HEK293 (cell line): ENCODE results near the gene PTPN5.

Experiments
- CTCF ChIA-PET: fragments of 350-600 bp; formaldehyde crosslinking; extraction: SDS; loops from one replicate; lab custom pipeline; 2021; ENCODE audit warnings: antibody characterized with exemption; lab: Yijun Ruan, JAX
- POLR2A ChIA-PET: fragments of 300-600 bp; formaldehyde crosslinking; extraction: SDS; loops from one replicate; lab custom pipeline; 2020; ENCODE audit warnings: antibody characterized with exemption, inconsistent platforms; lab: Yijun Ruan, JAX
- H3K27ac ChIP-seq: fragments of 200-500 bp; sonication (Bioruptor generic); 2 replicates; pipeline ENCODE4 v1.5.1; 2014; ENCODE audit warnings: low read depth, low read length, control low read depth, inconsistent platforms; ENCODE audit errors: extremely low read depth
- H3K36me3 ChIP-seq, 2 experiments: fragments of 200-500 bp in 1 of 2; sonication (Bioruptor generic) in 1 of 2; 1 replicate in 1 of 2; 2 replicates in 1 of 2; pipeline ENCODE4 v1.5.1; 2014 to 2017; ENCODE audit warnings: inconsistent platforms in 2 of 2, low read length in 2 of 2; ENCODE audit not compliant: control insufficient read depth in 2 of 2, insufficient read depth in 1 of 2
- H3K4me1 ChIP-seq: fragments of 200-500 bp; sonication (Bioruptor generic); 2 replicates; pipeline ENCODE4 v1.5.1; 2014; ENCODE audit warnings: mild to moderate bottlenecking, low read length, inconsistent platforms; ENCODE audit not compliant: control insufficient read depth, insufficient read depth
- H3K4me3 ChIP-seq: 2 replicates; pipeline ENCODE4 v1.5.1; 2011; ENCODE audit warnings: low read depth, mild to moderate bottlenecking, control low read depth, low read length, moderate library complexity
- H3K9me3 ChIP-seq: fragments of 200-500 bp; sonication (Bioruptor generic); 2 replicates; pipeline ENCODE4 v1.5.1; 2014; ENCODE audit warnings: low read depth, low read length, inconsistent platforms; ENCODE audit not compliant: control insufficient read depth, insufficient read depth
- BCL11B ChIP-seq: fragments of 450-650 bp; formaldehyde crosslinking; IDR thresholded peaks from 2 replicates; pipeline ENCODE4 v1.5.1; 2016; ENCODE audit warnings: low read depth, missing biosample characterization, missing genetic modification characterization
- OVOL3 ChIP-seq: fragments of 450-650 bp; formaldehyde crosslinking; IDR thresholded peaks from 2 replicates; pipeline ENCODE4 v1.5.1; 2016; ENCODE audit warnings: missing biosample characterization, missing genetic modification characterization
- ZBTB20 ChIP-seq: fragments of 450-650 bp; formaldehyde crosslinking; IDR thresholded peaks from 2 replicates; pipeline ENCODE4 v1.5.1; 2016; ENCODE audit warnings: missing biosample characterization, missing genetic modification characterization
- ZFP37 ChIP-seq: fragments of 450-650 bp; formaldehyde crosslinking; IDR thresholded peaks from 2 replicates; pipeline ENCODE4 v1.5.1; 2016; ENCODE audit warnings: missing biosample characterization, missing genetic modification characterization
- ZNF133 ChIP-seq: fragments of 450-650 bp; formaldehyde crosslinking; IDR thresholded peaks from 2 replicates; pipeline ENCODE4 v1.5.1; 2016; ENCODE audit warnings: missing biosample characterization, missing genetic modification characterization
- ZNF155 ChIP-seq: fragments of 450-650 bp; formaldehyde crosslinking; IDR thresholded peaks from 2 replicates; pipeline ENCODE4 v1.5.1; 2016; ENCODE audit warnings: missing biosample characterization, missing genetic modification characterization
- ZNF174 ChIP-seq: fragments of 450-650 bp; formaldehyde crosslinking; IDR thresholded peaks from 2 replicates; pipeline ENCODE4 v1.5.0; 2017; ENCODE audit warnings: missing biosample characterization, mild to moderate bottlenecking, missing genetic modification characterization
- ZNF175 ChIP-seq: fragments of 450-650 bp; formaldehyde crosslinking; IDR thresholded peaks from 2 replicates; pipeline ENCODE4 v1.5.1; 2016; ENCODE audit warnings: missing biosample characterization, missing genetic modification characterization
- ZNF211 ChIP-seq: fragments of 450-650 bp; formaldehyde crosslinking; IDR thresholded peaks from 2 replicates; pipeline ENCODE4 v1.5.1; 2016; ENCODE audit warnings: low read depth, missing biosample characterization, missing genetic modification characterization
- ZNF239 ChIP-seq: fragments of 450-650 bp; formaldehyde crosslinking; IDR thresholded peaks from 2 replicates; pipeline ENCODE4 v1.5.1; 2016; ENCODE audit warnings: missing biosample characterization, missing genetic modification characterization
- ZNF311 ChIP-seq: fragments of 450-650 bp; formaldehyde crosslinking; IDR thresholded peaks from 2 replicates; pipeline ENCODE4 v1.5.1; 2017; ENCODE audit warnings: missing biosample characterization, missing genetic modification characterization, borderline replicate concordance
- ZNF350 ChIP-seq: fragments of 450-650 bp; formaldehyde crosslinking; IDR thresholded peaks from 2 replicates; pipeline ENCODE4 v1.5.0; 2017; ENCODE audit warnings: missing biosample characterization, mild to moderate bottlenecking, missing genetic modification characterization
- ZNF473 ChIP-seq: fragments of 450-650 bp; formaldehyde crosslinking; IDR thresholded peaks from 2 replicates; pipeline ENCODE4 v1.5.1; 2017; ENCODE audit warnings: missing biosample characterization, missing genetic modification characterization
- ZNF529 ChIP-seq: fragments of 450-650 bp; formaldehyde crosslinking; IDR thresholded peaks from 2 replicates; pipeline ENCODE4 v1.5.1; 2017; ENCODE audit warnings: missing genetic modification characterization, missing biosample characterization; ENCODE audit not compliant: insufficient replicate concordance
- ZNF626 ChIP-seq: fragments of 450-650 bp; sonication (Bioruptor Pico); formaldehyde crosslinking; IDR thresholded peaks from 2 replicates; pipeline ENCODE4 v1.5.1; 2018; ENCODE audit warnings: missing biosample characterization, missing genetic modification characterization, inconsistent platforms
- ZNF660 ChIP-seq: fragments of 450-650 bp; IDR thresholded peaks from 2 replicates; pipeline ENCODE4 v1.5.1; 2018; ENCODE audit warnings: missing biosample characterization, mild to moderate bottlenecking, missing genetic modification characterization
- ZNF830 ChIP-seq: fragments of 450-650 bp; IDR thresholded peaks from 2 replicates; pipeline ENCODE4 v1.5.0; 2018; ENCODE audit warnings: missing biosample characterization, missing genetic modification characterization, low read depth, mild to moderate bottlenecking, moderate library complexity
- TF ChIP-seq, protein P1 (sequence below): fragments of 450-650 bp; formaldehyde crosslinking; IDR thresholded peaks from 2 replicates; pipeline ENCODE4 v1.5.1; 2016; ENCODE audit warnings: missing biosample characterization, missing genetic modification characterization, borderline replicate concordance
- TF ChIP-seq, protein P2 (sequence below): sonication (generic); formaldehyde crosslinking; IDR thresholded peaks from 2 replicates; pipeline ENCODE4 v1.8.1; 2022; ENCODE audit warnings: mild to moderate bottlenecking, moderate library complexity, missing genetic modification reagents
- TF ChIP-seq, protein P3 (sequence below): fragments of 450-650 bp; formaldehyde crosslinking; IDR thresholded peaks from 2 replicates; pipeline ENCODE4 v1.5.0; 2017; ENCODE audit warnings: missing biosample characterization, missing genetic modification characterization, borderline replicate concordance
- TF ChIP-seq, protein P4 (sequence below): fragments of 450-650 bp; formaldehyde crosslinking; IDR thresholded peaks from 2 replicates; pipeline ENCODE4 v1.5.1; 2016; ENCODE audit warnings: missing biosample characterization, missing genetic modification characterization

The PTPN5 gene

DNA sequence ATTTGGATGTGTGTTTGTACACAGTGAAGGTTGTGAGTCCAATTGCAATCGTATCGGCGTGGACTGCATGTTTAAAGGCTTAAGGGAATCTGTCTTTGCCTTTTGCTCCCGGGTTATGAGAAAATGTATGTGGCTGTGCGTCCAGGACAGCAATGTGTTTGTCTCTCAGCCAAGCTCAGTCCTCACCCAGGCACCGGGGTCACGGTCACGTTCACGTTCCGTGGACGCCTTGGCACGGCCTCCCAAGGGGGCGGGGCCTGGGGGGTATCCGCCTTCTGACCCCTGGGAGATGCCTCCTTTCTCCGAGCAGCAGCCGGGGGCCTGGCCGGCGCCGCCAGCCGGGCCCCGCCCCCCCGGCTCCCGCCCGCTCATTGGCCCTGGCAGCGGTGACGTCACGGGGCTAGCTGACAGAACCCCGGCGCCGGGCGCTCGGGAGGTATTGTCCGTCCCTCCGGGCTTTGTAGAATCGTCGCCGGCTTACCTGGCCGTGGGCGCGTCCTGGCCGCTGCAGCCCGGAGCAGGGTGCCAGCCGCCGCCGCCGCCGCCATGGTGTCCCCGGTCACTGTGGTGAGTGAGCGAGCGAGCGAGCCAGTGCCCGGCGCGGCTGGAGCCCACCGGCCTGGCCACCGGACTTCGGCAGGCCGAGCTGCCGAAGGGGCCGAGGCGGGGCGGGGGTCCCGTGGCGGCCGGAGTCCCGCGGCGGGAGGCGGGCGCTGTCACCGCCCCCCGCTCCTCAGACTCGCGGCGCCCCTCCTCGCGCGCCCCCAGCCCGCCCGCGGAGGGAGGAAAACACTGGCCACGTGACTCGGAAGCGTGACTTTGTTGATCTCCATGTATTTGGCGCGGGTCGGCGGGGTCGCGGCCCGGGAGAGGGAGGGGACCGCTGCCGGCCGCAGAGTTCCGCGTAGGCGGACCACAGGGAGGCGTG lies 93.0 kb downstream of the PTPN5 start, which contains the start of gene TMEM86A (continued):
- TF ChIP-seq, protein P1, sequence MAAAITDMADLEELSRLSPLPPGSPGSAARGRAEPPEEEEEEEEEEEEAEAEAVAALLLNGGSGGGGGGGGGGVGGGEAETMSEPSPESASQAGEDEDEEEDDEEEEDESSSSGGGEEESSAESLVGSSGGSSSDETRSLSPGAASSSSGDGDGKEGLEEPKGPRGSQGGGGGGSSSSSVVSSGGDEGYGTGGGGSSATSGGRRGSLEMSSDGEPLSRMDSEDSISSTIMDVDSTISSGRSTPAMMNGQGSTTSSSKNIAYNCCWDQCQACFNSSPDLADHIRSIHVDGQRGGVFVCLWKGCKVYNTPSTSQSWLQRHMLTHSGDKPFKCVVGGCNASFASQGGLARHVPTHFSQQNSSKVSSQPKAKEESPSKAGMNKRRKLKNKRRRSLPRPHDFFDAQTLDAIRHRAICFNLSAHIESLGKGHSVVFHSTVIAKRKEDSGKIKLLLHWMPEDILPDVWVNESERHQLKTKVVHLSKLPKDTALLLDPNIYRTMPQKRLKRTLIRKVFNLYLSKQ (tag by site-specific recombination), result no peak
- no peak for TF ChIP-seq ZNF350 (tag by site-specific recombination)
- no peak for TF ChIP-seq ZNF155 (tag by site-specific recombination)
- TF ChIP-seq ZNF175 (tag by site-specific recombination), result no peak
- TF ChIP-seq BCL11B (tag by site-specific recombination), result no peak
- TF ChIP-seq, protein P2, sequence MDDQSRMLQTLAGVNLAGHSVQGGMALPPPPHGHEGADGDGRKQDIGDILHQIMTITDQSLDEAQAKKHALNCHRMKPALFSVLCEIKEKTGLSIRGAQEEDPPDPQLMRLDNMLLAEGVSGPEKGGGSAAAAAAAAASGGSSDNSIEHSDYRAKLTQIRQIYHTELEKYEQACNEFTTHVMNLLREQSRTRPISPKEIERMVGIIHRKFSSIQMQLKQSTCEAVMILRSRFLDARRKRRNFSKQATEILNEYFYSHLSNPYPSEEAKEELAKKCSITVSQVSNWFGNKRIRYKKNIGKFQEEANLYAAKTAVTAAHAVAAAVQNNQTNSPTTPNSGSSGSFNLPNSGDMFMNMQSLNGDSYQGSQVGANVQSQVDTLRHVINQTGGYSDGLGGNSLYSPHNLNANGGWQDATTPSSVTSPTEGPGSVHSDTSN (CRISPR knock-in tag), result no peak; the same call in 1 of the 2 replicates
- no peak for TF ChIP-seq ZNF133 (tag by site-specific recombination)
- TF ChIP-seq ZNF830, result no peak
- TF ChIP-seq ZNF626 (tag by site-specific recombination), result no peak
- peak; percentile 78 for TF ChIP-seq ZBTB20
- TF ChIP-seq ZNF311 (tag by site-specific recombination), result no peak
- TF ChIP-seq ZNF211, result no peak
- TF ChIP-seq OVOL3 (tag by site-specific recombination), result no peak
- no peak for TF ChIP-seq ZNF660

DNA sequence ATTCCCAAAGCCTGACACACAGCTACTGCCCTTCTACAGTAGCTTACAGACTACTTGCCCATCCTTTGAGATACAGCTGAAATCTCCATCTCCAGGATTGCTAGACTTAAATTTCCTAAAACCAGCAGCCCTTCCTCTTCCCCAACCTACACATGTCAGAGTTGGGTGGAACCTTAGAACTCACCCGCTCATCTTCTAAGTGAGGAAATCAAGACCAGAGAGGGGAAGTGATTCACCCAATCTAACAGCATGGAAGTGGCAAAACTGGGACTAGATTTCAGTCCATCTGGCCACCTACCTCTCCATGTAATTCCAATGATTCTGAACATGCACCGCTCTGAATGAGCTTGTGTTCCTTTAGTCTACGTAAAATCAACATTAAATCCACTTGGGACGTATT lies 94.0 kb downstream of the PTPN5 start:
- Histone ChIP-seq H3K9me3 (no peaks in the 10 kb centered on the region), H3K36me3 (no peaks in the 10 kb centered on the region), H3K27ac (no peak overlapping the region), H3K4me3 (no peak overlapping the region), H3K4me1 (no peaks in the 10 kb centered on the region)
- CTCF ChIA-PET, result interaction anchor here (0.7 kb wide), 2 partner anchors 33 to 82 kb away, joined by 3 read pairs; no protein-coding TSS in a partner anchor
- POLR2A ChIA-PET, result no interaction called here
- TF ChIP-seq ZFP37 (tag by site-specific recombination), result no peak
- TF ChIP-seq, protein P3, sequence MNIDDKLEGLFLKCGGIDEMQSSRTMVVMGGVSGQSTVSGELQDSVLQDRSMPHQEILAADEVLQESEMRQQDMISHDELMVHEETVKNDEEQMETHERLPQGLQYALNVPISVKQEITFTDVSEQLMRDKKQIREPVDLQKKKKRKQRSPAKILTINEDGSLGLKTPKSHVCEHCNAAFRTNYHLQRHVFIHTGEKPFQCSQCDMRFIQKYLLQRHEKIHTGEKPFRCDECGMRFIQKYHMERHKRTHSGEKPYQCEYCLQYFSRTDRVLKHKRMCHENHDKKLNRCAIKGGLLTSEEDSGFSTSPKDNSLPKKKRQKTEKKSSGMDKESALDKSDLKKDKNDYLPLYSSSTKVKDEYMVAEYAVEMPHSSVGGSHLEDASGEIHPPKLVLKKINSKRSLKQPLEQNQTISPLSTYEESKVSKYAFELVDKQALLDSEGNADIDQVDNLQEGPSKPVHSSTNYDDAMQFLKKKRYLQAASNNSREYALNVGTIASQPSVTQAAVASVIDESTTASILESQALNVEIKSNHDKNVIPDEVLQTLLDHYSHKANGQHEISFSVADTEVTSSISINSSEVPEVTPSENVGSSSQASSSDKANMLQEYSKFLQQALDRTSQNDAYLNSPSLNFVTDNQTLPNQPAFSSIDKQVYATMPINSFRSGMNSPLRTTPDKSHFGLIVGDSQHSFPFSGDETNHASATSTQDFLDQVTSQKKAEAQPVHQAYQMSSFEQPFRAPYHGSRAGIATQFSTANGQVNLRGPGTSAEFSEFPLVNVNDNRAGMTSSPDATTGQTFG (tag by site-specific recombination), result no peak
- no peak for TF ChIP-seq ZNF529 (tag by site-specific recombination)
- no peak for TF ChIP-seq ZNF473 (tag by site-specific recombination)
- TF ChIP-seq, protein P4, sequence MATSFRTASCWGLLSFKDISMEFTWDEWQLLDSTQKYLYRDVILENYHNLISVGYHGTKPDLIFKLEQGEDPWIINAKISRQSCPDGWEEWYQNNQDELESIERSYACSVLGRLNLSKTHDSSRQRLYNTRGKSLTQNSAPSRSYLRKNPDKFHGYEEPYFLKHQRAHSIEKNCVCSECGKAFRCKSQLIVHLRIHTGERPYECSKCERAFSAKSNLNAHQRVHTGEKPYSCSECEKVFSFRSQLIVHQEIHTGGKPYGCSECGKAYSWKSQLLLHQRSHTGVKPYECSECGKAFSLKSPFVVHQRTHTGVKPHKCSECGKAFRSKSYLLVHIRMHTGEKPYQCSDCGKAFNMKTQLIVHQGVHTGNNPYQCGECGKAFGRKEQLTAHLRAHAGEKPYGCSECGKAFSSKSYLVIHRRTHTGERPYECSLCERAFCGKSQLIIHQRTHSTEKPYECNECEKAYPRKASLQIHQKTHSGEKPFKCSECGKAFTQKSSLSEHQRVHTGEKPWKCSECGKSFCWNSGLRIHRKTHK (tag by site-specific recombination), result no peak
- no peak for TF ChIP-seq ZNF239 (tag by site-specific recombination)
- TF ChIP-seq ZNF174 (tag by site-specific recombination), result no peak
